HEK293 (cell line): ENCODE results near the gene GRIK4.

Experiments used
- CTCF ChIA-PET: fragments of 350-600 bp; formaldehyde crosslinking; extraction: SDS; loops from one replicate; lab custom pipeline; 2021; ENCODE audit warnings: antibody characterized with exemption; lab: Yijun Ruan, JAX
- POLR2A ChIA-PET: fragments of 300-600 bp; formaldehyde crosslinking; extraction: SDS; loops from one replicate; lab custom pipeline; 2020; ENCODE audit warnings: antibody characterized with exemption, inconsistent platforms; lab: Yijun Ruan, JAX
- H3K27ac ChIP-seq: fragments of 200-500 bp; sonication (Bioruptor generic); 2 replicates; pipeline ENCODE4 v1.5.1; 2014; ENCODE audit warnings: low read depth, low read length, control low read depth, inconsistent platforms; ENCODE audit errors: extremely low read depth
- H3K36me3 ChIP-seq, 2 experiments: fragments of 200-500 bp in 1 of 2; sonication (Bioruptor generic) in 1 of 2; 1 replicate in 1 of 2; 2 replicates in 1 of 2; pipeline ENCODE4 v1.5.1; 2014 to 2017; ENCODE audit warnings: inconsistent platforms in 2 of 2, low read length in 2 of 2; ENCODE audit not compliant: control insufficient read depth in 2 of 2, insufficient read depth in 1 of 2
- H3K4me1 ChIP-seq: fragments of 200-500 bp; sonication (Bioruptor generic); 2 replicates; pipeline ENCODE4 v1.5.1; 2014; ENCODE audit warnings: mild to moderate bottlenecking, low read length, inconsistent platforms; ENCODE audit not compliant: control insufficient read depth, insufficient read depth
- H3K4me3 ChIP-seq: 2 replicates; pipeline ENCODE4 v1.5.1; 2011; ENCODE audit warnings: low read depth, mild to moderate bottlenecking, control low read depth, low read length, moderate library complexity
- H3K9me3 ChIP-seq: fragments of 200-500 bp; sonication (Bioruptor generic); 2 replicates; pipeline ENCODE4 v1.5.1; 2014; ENCODE audit warnings: low read depth, low read length, inconsistent platforms; ENCODE audit not compliant: control insufficient read depth, insufficient read depth
- EGR2 ChIP-seq: fragments of 450-650 bp; formaldehyde crosslinking; IDR thresholded peaks from 2 replicates; pipeline ENCODE4 v1.5.1; 2016; ENCODE audit warnings: low read depth, missing biosample characterization, missing genetic modification characterization
- FEZF1 ChIP-seq: fragments of 450-650 bp; formaldehyde crosslinking; IDR thresholded peaks from 2 replicates; pipeline ENCODE4 v1.5.1; 2016; ENCODE audit warnings: missing biosample characterization, missing genetic modification characterization
- HOXD13 ChIP-seq: sonication (generic); formaldehyde crosslinking; IDR thresholded peaks from 2 replicates; pipeline ENCODE4 v1.8.0; 2022; ENCODE audit warnings: missing genetic modification reagents, borderline replicate concordance
- KLF1 ChIP-seq: fragments of 450-650 bp; formaldehyde crosslinking; IDR thresholded peaks from 2 replicates; pipeline ENCODE4 v1.5.1; 2016; ENCODE audit warnings: missing biosample characterization, missing genetic modification characterization
- MEIS1 ChIP-seq: sonication (generic); formaldehyde crosslinking; IDR thresholded peaks from 2 replicates; pipeline ENCODE4 v1.8.1; 2022; ENCODE audit warnings: missing genetic modification reagents, mild to moderate bottlenecking, borderline replicate concordance
- OSR2 ChIP-seq: fragments of 450-650 bp; formaldehyde crosslinking; IDR thresholded peaks from 2 replicates; pipeline ENCODE4 v1.5.1; 2016; ENCODE audit warnings: missing biosample characterization, missing genetic modification characterization
- SETDB1 ChIP-seq: IDR thresholded peaks from one replicate; pipeline ENCODE4 v1.6.1; 2017; ENCODE audit warnings: mild to moderate bottlenecking, low read length, moderate library complexity, mixed read lengths; ENCODE audit not compliant: insufficient read length
- TRIM28 ChIP-seq: IDR thresholded peaks from 2 replicates; pipeline ENCODE4 v1.6.1; 2011; ENCODE audit warnings: low read length, control low read depth, borderline replicate concordance
- ZNF138 ChIP-seq: fragments of 450-650 bp; formaldehyde crosslinking; IDR thresholded peaks from 2 replicates; pipeline ENCODE4 v1.5.1; 2016; ENCODE audit warnings: missing biosample characterization, missing genetic modification characterization, borderline replicate concordance
- ZNF2 ChIP-seq: fragments of 450-650 bp; formaldehyde crosslinking; IDR thresholded peaks from 2 replicates; pipeline ENCODE4 v1.5.1; 2016; ENCODE audit warnings: missing biosample characterization, missing genetic modification characterization
- ZNF324 ChIP-seq: fragments of 450-650 bp; formaldehyde crosslinking; IDR thresholded peaks from 2 replicates; pipeline ENCODE4 v1.5.1; 2016; ENCODE audit warnings: missing biosample characterization, missing genetic modification characterization
- ZNF529 ChIP-seq: fragments of 450-650 bp; formaldehyde crosslinking; IDR thresholded peaks from 2 replicates; pipeline ENCODE4 v1.5.1; 2017; ENCODE audit warnings: missing genetic modification characterization, missing biosample characterization; ENCODE audit not compliant: insufficient replicate concordance
- ZNF549 ChIP-seq: fragments of 450-650 bp; IDR thresholded peaks from 2 replicates; pipeline ENCODE4 v1.5.1; 2018; ENCODE audit warnings: missing biosample characterization, missing genetic modification characterization, mild to moderate bottlenecking, inconsistent platforms, moderate library complexity
- ZNF558 ChIP-seq: fragments of 450-650 bp; formaldehyde crosslinking; IDR thresholded peaks from 2 replicates; pipeline ENCODE4 v1.5.1; 2016; ENCODE audit warnings: missing biosample characterization, missing genetic modification characterization
- ZNF610 ChIP-seq: fragments of 450-650 bp; formaldehyde crosslinking; IDR thresholded peaks from 2 replicates; pipeline ENCODE4 v1.5.1; 2016; ENCODE audit warnings: missing biosample characterization, missing genetic modification characterization, borderline replicate concordance
- ZNF621 ChIP-seq: fragments of 450-650 bp; formaldehyde crosslinking; IDR thresholded peaks from 2 replicates; pipeline ENCODE4 v1.5.1; 2017; ENCODE audit warnings: missing biosample characterization, missing genetic modification characterization
- ZNF660 ChIP-seq: fragments of 450-650 bp; IDR thresholded peaks from 2 replicates; pipeline ENCODE4 v1.5.1; 2018; ENCODE audit warnings: missing biosample characterization, mild to moderate bottlenecking, missing genetic modification characterization
- ZNF670 ChIP-seq: fragments of 450-650 bp; formaldehyde crosslinking; IDR thresholded peaks from 2 replicates; pipeline ENCODE4 v1.5.1; 2016; ENCODE audit warnings: missing biosample characterization, missing genetic modification characterization, low read depth
- ZNF701 ChIP-seq: fragments of 450-650 bp; formaldehyde crosslinking; IDR thresholded peaks from 2 replicates; pipeline ENCODE4 v1.5.1; 2016; ENCODE audit warnings: missing biosample characterization, missing genetic modification characterization
- ZNF747 ChIP-seq: fragments of 450-650 bp; formaldehyde crosslinking; IDR thresholded peaks from 2 replicates; pipeline ENCODE4 v1.5.1; 2016; ENCODE audit warnings: missing biosample characterization, missing genetic modification characterization
- ZNF768 ChIP-seq: fragments of 450-650 bp; formaldehyde crosslinking; IDR thresholded peaks from 2 replicates; pipeline ENCODE4 v1.5.1; 2018; ENCODE audit warnings: missing biosample characterization, mild to moderate bottlenecking, missing genetic modification characterization
- ZNF837 ChIP-seq: fragments of 450-650 bp; formaldehyde crosslinking; IDR thresholded peaks from 2 replicates; pipeline ENCODE4 v1.5.1; 2016; ENCODE audit warnings: missing biosample characterization, missing genetic modification characterization
- TF ChIP-seq, protein P1 (sequence below): fragments of 450-650 bp; formaldehyde crosslinking; optimal IDR thresholded peaks from 2 replicates; pipeline ENCODE3; 2016; ENCODE audit warnings: missing biosample characterization, mild to moderate bottlenecking, missing genetic modification characterization
- TF ChIP-seq, protein P2 (sequence below): fragments of 450-650 bp; formaldehyde crosslinking; IDR thresholded peaks from 2 replicates; pipeline ENCODE4 v1.5.1; 2016; ENCODE audit warnings: missing biosample characterization, missing genetic modification characterization
- TF ChIP-seq, protein P3 (sequence below): fragments of 450-650 bp; formaldehyde crosslinking; IDR thresholded peaks from 2 replicates; pipeline ENCODE4 v1.5.1; 2016; ENCODE audit warnings: missing biosample characterization, missing genetic modification characterization

The GRIK4 gene

DNA sequence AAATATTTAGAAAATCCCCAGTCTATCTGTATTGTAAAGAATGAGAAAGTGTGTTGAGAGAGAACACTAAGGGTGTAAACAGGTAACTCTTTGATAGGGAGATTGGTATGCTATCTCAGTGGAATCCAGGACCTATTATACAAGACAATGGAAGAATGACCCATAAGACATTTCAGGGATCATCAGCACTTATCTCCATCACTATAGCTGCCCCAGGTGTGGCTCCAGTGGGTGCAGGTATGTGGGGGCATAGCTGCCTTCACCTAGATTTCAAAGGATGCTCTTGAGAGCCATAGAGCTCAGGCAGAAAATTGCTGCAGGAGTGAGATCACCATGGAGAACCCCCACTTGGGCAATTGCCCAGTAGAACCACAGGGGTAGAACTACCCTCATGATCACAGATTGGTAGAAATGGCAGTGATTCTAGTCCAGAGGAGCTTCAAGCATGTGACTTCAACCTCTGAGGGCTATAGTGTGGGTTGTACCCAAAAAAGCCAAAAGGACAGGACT is 260.1 kb downstream of the GRIK4 start:
- ChIA-PET CTCF (no interaction called here), POLR2A (no interaction called here)
- no peaks in the 10 kb centered on the region for H3K9me3 ChIP-seq
- no peak overlapping the region for H3K4me3 ChIP-seq
- no peak for TF ChIP-seq OSR2 (tag by site-specific recombination)
- no peak for TF ChIP-seq ZNF670 (tag by site-specific recombination)
- TF ChIP-seq, protein P1, sequence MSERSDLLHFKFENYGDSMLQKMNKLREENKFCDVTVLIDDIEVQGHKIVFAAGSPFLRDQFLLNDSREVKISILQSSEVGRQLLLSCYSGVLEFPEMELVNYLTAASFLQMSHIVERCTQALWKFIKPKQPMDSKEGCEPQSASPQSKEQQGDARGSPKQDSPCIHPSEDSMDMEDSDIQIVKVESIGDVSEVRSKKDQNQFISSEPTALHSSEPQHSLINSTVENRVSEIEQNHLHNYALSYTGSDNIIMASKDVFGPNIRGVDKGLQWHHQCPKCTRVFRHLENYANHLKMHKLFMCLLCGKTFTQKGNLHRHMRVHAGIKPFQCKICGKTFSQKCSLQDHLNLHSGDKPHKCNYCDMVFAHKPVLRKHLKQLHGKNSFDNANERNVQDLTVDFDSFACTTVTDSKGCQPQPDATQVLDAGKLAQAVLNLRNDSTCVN (tag by site-specific recombination) = no peak
- no peak for TF ChIP-seq ZNF529
- TF ChIP-seq ZNF747 (tag by site-specific recombination) = no peak
- no peak overlapping the region for H3K27ac ChIP-seq
- H3K4me1 ChIP-seq = no peaks in the 10 kb centered on the region
- H3K36me3 ChIP-seq = no peaks in the 10 kb centered on the region

DNA sequence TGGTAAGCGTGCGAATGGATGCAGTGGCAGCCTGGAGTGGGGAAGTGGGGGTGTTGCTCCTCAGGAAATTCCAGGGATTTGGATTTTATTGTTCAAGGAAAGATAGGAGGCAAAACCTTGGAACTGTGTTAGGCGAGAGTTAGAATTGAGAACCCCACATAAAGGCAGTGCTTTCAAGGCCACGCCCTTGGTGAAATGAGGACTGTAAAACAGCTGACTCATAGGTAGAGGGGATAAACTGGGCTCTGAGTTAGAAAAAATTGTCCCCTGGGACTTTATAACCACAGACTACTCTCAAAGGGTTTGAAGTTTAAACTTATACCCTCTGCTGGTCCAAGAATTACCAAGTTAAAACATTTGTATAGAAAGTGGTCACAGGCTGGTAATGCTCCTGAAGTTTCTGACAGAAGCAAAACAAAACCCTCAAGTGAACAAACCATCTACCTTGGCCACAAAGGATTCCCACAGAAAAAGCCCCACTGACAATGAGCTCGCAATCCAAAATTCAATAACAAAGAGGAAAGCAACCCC is 262.0 kb downstream of the GRIK4 start:
- CTCF ChIA-PET = no interaction called here
- Histone ChIP-seq H3K4me1 (no peaks in the 10 kb centered on the region), H3K27ac (no peak overlapping the region), H3K4me3 (no peak overlapping the region), H3K36me3 (no peaks in the 10 kb centered on the region), H3K9me3 (no peaks in the 10 kb centered on the region)
- TF ChIP-seq, protein P2, sequence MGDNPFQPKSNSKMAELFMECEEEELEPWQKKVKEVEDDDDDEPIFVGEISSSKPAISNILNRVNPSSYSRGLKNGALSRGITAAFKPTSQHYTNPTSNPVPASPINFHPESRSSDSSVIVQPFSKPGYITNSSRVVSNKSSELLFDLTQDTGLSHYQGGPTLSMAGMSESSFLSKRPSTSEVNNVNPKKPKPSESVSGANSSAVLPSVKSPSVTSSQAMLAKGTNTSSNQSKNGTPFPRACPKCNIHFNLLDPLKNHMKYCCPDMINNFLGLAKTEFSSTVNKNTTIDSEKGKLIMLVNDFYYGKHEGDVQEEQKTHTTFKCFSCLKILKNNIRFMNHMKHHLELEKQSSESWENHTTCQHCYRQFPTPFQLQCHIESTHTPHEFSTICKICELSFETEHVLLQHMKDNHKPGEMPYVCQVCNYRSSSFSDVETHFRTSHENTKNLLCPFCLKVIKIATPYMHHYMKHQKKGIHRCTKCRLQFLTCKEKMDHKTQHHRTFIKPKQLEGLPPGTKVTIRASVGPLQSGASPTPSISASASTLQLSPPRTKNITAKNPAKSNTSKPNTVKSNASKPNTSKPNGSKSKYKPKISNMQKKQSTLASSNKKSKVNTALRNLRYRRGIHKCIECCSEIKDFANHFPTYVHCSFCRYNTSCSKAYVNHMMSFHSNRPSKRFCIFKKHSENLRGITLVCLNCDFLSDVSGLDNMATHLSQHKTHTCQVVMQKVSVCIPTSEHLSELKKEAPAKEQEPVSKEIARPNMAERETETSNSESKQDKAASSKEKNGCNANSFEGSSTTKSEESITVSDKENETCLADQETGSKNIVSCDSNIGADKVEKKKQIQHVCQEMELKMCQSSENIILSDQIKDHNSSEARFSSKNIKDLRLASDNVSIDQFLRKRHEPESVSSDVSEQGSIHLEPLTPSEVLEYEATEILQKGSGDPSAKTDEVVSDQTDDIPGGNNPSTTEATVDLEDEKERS (tag by site-specific recombination) = no peak
- TF ChIP-seq SETDB1 = peak; percentile 94
- peak; percentile 72; the same call in 1 of the 2 replicates for TF ChIP-seq TRIM28
- POLR2A ChIA-PET = no interaction called here

DNA sequence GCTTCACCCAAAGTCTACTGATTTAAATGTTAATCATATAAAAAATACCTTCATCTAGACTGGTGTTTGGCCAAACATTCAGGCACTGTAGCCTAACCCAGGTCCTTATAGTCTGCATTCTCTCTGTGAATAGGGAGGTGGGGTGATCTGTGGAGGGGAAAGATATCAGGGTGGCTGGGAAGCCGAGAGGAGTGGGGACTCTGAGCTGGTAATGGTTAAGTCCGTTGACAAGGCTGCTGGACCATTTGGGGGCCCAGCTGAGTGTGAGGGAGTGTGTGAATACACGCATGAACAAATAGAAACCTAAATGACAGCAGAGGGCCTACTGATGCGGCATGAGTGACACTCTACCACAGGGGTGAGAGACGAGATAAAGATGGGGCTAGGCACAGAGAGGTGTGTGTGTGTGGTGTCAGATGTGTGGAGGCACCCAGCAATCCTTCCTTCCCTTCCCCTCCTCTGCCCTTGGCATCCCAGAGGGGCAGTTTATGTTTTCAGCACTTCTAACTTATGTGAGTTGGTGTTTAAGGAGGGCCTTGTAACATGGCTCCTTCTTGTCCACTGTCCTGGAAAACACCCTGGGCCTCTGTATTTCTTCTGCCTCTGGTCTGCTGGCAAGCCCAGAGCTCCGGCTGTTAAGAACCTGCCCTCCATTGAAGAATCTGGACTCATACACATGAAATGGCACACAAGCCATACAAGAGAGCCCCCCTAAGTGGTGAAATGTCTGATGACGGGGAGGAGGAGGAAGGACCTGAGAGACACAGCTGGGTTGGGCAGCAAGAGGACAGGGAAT is 263.2 kb downstream of the GRIK4 start:
- no peak overlapping the region for H3K27ac ChIP-seq
- H3K36me3 ChIP-seq = no peaks in the 10 kb centered on the region
- no peak overlapping the region for H3K4me3 ChIP-seq
- TF ChIP-seq ZNF670 (tag by site-specific recombination) = no peak
- TF ChIP-seq ZNF2 (tag by site-specific recombination) = no peak
- TF ChIP-seq ZNF660 (tag by site-specific recombination) = no peak
- no peak for TF ChIP-seq ZNF549 (tag by site-specific recombination)
- TF ChIP-seq EGR2 (tag by site-specific recombination) = no peak
- no peak for TF ChIP-seq ZNF837
- TF ChIP-seq MEIS1 (CRISPR knock-in tag) = no peak
- no peak for TF ChIP-seq ZNF621
- no peak for TF ChIP-seq ZNF324 (tag by site-specific recombination)
- no peak for TF ChIP-seq ZNF558 (tag by site-specific recombination)
- TF ChIP-seq ZNF768 (tag by site-specific recombination) = no peak
- TF ChIP-seq, protein P3, sequence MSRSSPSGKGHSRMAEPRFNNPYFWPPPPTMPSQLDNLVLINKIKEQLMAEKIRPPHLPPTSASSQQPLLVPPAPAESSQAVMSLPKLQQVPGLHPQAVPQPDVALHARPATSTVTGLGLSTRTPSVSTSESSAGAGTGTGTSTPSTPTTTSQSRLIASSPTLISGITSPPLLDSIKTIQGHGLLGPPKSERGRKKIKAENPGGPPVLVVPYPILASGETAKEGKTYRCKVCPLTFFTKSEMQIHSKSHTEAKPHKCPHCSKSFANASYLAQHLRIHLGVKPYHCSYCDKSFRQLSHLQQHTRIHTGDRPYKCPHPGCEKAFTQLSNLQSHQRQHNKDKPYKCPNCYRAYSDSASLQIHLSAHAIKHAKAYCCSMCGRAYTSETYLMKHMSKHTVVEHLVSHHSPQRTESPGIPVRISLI (tag by site-specific recombination) = no peak
- no peak for TF ChIP-seq ZNF610 (tag by site-specific recombination)
- no peak for TF ChIP-seq FEZF1
- no peak for TF ChIP-seq ZNF701 (tag by site-specific recombination)
- TF ChIP-seq HOXD13 (CRISPR knock-in tag) = no peak
- TF ChIP-seq ZNF138 (tag by site-specific recombination) = no peak
- no peak for TF ChIP-seq KLF1 (tag by site-specific recombination)
- POLR2A ChIA-PET = no interaction called here
- H3K4me1 ChIP-seq = no peaks in the 10 kb centered on the region
- CTCF ChIA-PET = interaction anchor here (1.0 kb wide), 1 partner anchor 7 kb away, joined by 6 read pairs; no protein-coding TSS in a partner anchor
- H3K9me3 ChIP-seq = no peaks in the 10 kb centered on the region
